ENCODE results near the gene POU2AF1.

The POU2AF1 gene

DNA sequence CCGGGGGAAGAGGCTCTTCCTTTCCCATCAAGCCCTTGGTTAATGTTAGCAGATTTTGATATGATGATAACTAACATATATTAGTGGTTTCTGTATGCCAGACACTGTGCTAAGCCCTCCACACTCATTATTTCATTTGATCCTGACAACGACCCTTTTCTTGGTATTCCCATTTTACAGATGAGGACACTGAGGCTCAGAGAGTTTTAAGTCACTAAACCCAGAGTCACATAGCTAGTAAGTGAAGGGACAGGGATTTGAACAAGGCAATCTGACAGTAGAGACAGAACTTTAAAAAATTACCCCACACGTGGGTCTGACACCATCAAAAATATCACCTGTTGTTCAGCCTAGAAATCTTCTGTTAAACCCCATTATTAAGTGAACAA is 22.4 kb downstream of the POU2AF1 start:
- Histone ChIP-seq H3K9ac (ENCODE audit: low read length) (no peak overlapping the region), H3K4me3 (ENCODE audit: low read length) (no peak overlapping the region), H3F3A (ENCODE audit: insufficient read depth, low read length) (peaks cover 23% of the 10 kb centered on the region), H3K27me3 (replicated peaks; ENCODE audit: insufficient read depth, low read length) (no peaks in the 10 kb centered on the region), H3K4me1 (ENCODE audit: low read length) (peaks cover 14% of the 10 kb centered on the region), H3K36me3 (replicated peaks; ENCODE audit: insufficient read depth, low read length) (peaks cover 30% of the 10 kb centered on the region), H3K9me3 (replicated peaks; ENCODE audit: insufficient read depth, low read length) (no peaks in the 10 kb centered on the region), H3K79me2 (ENCODE audit: low read length) (peaks cover 61% of the 10 kb centered on the region), H2AFZ (ENCODE audit: low read length) (no peak overlapping the region), H4K20me1 (ENCODE audit: insufficient read depth, low read length) (no peaks in the 10 kb centered on the region), H3K27ac (ENCODE audit: low read length) (no peak overlapping the region), H3K9me2 (replicated peaks; ENCODE audit: insufficient read depth, low read length) (no peaks in the 10 kb centered on the region), H3K4me2 (ENCODE audit: low read depth, low read length) (no peak overlapping the region)
- DNase-seq = no peak
- TF ChIP-seq EZH2 (optimal IDR thresholded peaks at IDR 0.05; ENCODE audit: low read depth, low read length) (no peak), CTCF (IDR thresholded peaks at IDR 0.05; ENCODE audit: low read length) (no peak), EZH2phosphoT487 (IDR thresholded peaks at IDR 0.05; ENCODE audit: low read length) (no peak)

GRCh38 chr11:111355956-111356659 is 23.0 kb downstream of the POU2AF1 start:
- Histone ChIP-seq H3F3A (ENCODE audit: insufficient read depth, low read length) (peaks cover 28% of the 10 kb centered on the region), H3K79me2 (ENCODE audit: low read length) (peaks cover 56% of the 10 kb centered on the region), H3K27ac (ENCODE audit: low read length) (no peak overlapping the region), H3K9me2 (replicated peaks; ENCODE audit: insufficient read depth, low read length) (no peaks in the 10 kb centered on the region), H3K4me3 (ENCODE audit: low read length) (no peak overlapping the region), H3K9me3 (replicated peaks; ENCODE audit: insufficient read depth, low read length) (no peaks in the 10 kb centered on the region), H2AFZ (ENCODE audit: low read length) (no peak overlapping the region), H3K4me1 (ENCODE audit: low read length) (peaks cover 8% of the 10 kb centered on the region; the same call in 1 of the 2 replicates), H3K9ac (ENCODE audit: low read length) (no peak overlapping the region), H4K20me1 (ENCODE audit: insufficient read depth, low read length) (no peaks in the 10 kb centered on the region), H3K36me3 (replicated peaks; ENCODE audit: insufficient read depth, low read length) (peaks cover 28% of the 10 kb centered on the region), H3K4me2 (ENCODE audit: low read depth, low read length) (no peak overlapping the region), H3K27me3 (replicated peaks; ENCODE audit: insufficient read depth, low read length) (no peaks in the 10 kb centered on the region)
- no peak for TF ChIP-seq EZH2phosphoT487 (IDR thresholded peaks at IDR 0.05; ENCODE audit: low read length)
- TF ChIP-seq CTCF (IDR thresholded peaks at IDR 0.05; ENCODE audit: low read length) = no peak
- DNase-seq = no peak

DNA sequence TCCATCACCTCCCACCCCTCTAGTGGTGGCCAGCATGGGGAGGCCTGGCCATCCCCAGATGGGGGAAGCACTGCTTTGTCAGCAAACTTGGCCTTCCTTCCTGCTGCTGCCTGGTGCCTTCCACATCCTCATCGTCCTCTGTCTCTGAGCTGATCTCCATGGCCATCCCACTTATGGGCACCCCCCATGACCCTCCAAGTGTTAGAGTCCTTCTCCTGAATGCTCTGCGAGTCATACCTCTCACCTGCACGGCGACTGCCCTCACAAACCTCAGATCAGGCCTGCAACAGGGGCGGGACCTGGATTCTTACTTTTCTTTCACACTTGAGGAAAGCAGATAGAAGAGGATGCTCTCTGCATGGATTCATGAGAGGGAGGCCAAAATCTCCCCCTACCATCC is 24.0 kb downstream of the POU2AF1 start:
- Histone ChIP-seq H2AFZ (ENCODE audit: low read length) (no peak overlapping the region), H3F3A (ENCODE audit: insufficient read depth, low read length) (peaks cover 33% of the 10 kb centered on the region), H3K9me2 (replicated peaks; ENCODE audit: insufficient read depth, low read length) (no peaks in the 10 kb centered on the region), H4K20me1 (ENCODE audit: insufficient read depth, low read length) (no peaks in the 10 kb centered on the region), H3K27ac (ENCODE audit: low read length) (no peak overlapping the region), H3K4me3 (ENCODE audit: low read length) (no peak overlapping the region), H3K9ac (ENCODE audit: low read length) (no peak overlapping the region), H3K4me1 (ENCODE audit: low read length) (no peaks in the 10 kb centered on the region), H3K36me3 (replicated peaks; ENCODE audit: insufficient read depth, low read length) (peaks cover 25% of the 10 kb centered on the region), H3K4me2 (ENCODE audit: low read depth, low read length) (no peak overlapping the region), H3K9me3 (replicated peaks; ENCODE audit: insufficient read depth, low read length) (no peaks in the 10 kb centered on the region), H3K79me2 (ENCODE audit: low read length) (peaks cover 46% of the 10 kb centered on the region), H3K27me3 (replicated peaks; ENCODE audit: insufficient read depth, low read length) (no peaks in the 10 kb centered on the region)
- DNase-seq = no peak
- TF ChIP-seq CTCF (IDR thresholded peaks at IDR 0.05; ENCODE audit: low read length) (no peak), EZH2phosphoT487 (IDR thresholded peaks at IDR 0.05; ENCODE audit: low read length) (no peak), EZH2 (optimal IDR thresholded peaks at IDR 0.05; ENCODE audit: low read depth, low read length) (no peak)

Data from MM.1S (cell line).